ENCODE measurements around the gene MTHFD1.
"Not testable (repeated sequence)": the region's sequence is repeated elsewhere in the genome, so short reads cannot be mapped to it uniquely, and the experiment has no call there.

MTHFD1 gene

GRCh38 chr14:64387782-64388532, at the start of gene MTHFD1:
Gene MTHFD1, plus strand, starts transcription at chr14:64388353. Its CDS starts 75 bp downstream, at chr14:64388428.
- DNase-seq: peak; percentile 99

GRCh38 chr14:64338616-64339316, 49.4 kb upstream of the MTHFD1 start:
- DNase-seq: peak; percentile 99

- DNase-seq: no peak
These were observed 47.5 kb upstream of the MTHFD1 start for GRCh38 chr14:64340560-64341196.

- no peak for DNase-seq
These were observed 40.4 kb upstream of the MTHFD1 start for GRCh38 chr14:64347748-64348147.

GRCh38 chr14:64349741-64350490, 38.2 kb upstream of the MTHFD1 start:
- no peak for DNase-seq

GRCh38 chr14:64363265-64363846, 24.8 kb upstream of the MTHFD1 start:
- DNase-seq: no peak

GRCh38 chr14:64364907-64365306, 23.2 kb upstream of the MTHFD1 start:
- DNase-seq: no peak

- not testable (repeated sequence) for DNase-seq
These were observed 22.7 kb upstream of the MTHFD1 start for GRCh38 chr14:64365358-64365889.

- no peak for DNase-seq
These were observed 19.0 kb upstream of the MTHFD1 start for GRCh38 chr14:64369201-64369600.

GRCh38 chr14:64387232-64387781, 846 bp upstream of the MTHFD1 start:
- DNase-seq: no peak

GRCh38 chr14:64388533-64389285, 556 bp downstream of the MTHFD1 start:
- DNase-seq: peak; percentile 45

GRCh38 chr14:64391113-64391725, 3.1 kb downstream of the MTHFD1 start:
- DNase-seq: no peak

GRCh38 chr14:64391986-64392385, 3.8 kb downstream of the MTHFD1 start:
- no peak for DNase-seq

- DNase-seq: not testable (repeated sequence)
These were observed 5.1 kb downstream of the MTHFD1 start for GRCh38 chr14:64393189-64393726.

GRCh38 chr14:64394423-64394822, 6.3 kb downstream of the MTHFD1 start:
- no peak for DNase-seq

GRCh38 chr14:64394977-64395633, 7.0 kb downstream of the MTHFD1 start:
- no peak for DNase-seq

GRCh38 chr14:64400829-64401459, 12.8 kb downstream of the MTHFD1 start:
- DNase-seq: no peak

GRCh38 chr14:64401949-64402348, 13.8 kb downstream of the MTHFD1 start:
- DNase-seq: no peak

GRCh38 chr14:64405295-64405694, 17.1 kb downstream of the MTHFD1 start:
- no peak for DNase-seq
